NB4 (cell line): ENCODE results near the gene MAN2B1.
"Not testable (repeated sequence)": the region's sequence is repeated elsewhere in the genome, so short reads cannot be mapped to it uniquely, and the experiment has no call there.

Experiments
- DNase-seq: peaks from one replicate; pipeline ENCODE4 v3.0.0; 2010; ENCODE audit warnings: low read depth
- H3K4me3 ChIP-seq: one replicate; pipeline ENCODE4 v1.5.1; 2011; ENCODE audit warnings: mild to moderate bottlenecking, low read depth, low read length, moderate library complexity
- CTCF ChIP-seq: IDR thresholded peaks from one replicate; pipeline ENCODE4 v1.5.1; 2012; ENCODE audit warnings: low read depth, low read length
- MAX ChIP-seq: IDR thresholded peaks from 2 replicates; pipeline ENCODE4 v1.6.1; 2011; ENCODE audit warnings: low read depth, low read length
- MYC ChIP-seq: IDR thresholded peaks from 2 replicates; pipeline ENCODE4 v1.6.1; 2011; ENCODE audit warnings: low read depth, low read length
- POLR2A ChIP-seq: IDR thresholded peaks from 2 replicates; pipeline ENCODE4 v1.6.1; 2011; ENCODE audit warnings: mild to moderate bottlenecking; ENCODE audit not compliant: insufficient read length; ENCODE audit errors: extremely low read depth

Gene MAN2B1

GRCh38 chr19:12706332-12706718 is 39.8 kb upstream of the MAN2B1 start:
- no peak for DNase-seq
- H3K4me3 ChIP-seq = no peak overlapping the region
- TF ChIP-seq MAX = no peak

GRCh38 chr19:12705654-12706331 is 39.3 kb upstream of the MAN2B1 start:
- TF ChIP-seq MYC (no peak), MAX (no peak), CTCF (no peak), POLR2A (no peak)
- H3K4me3 ChIP-seq = no peak overlapping the region
- no peak for DNase-seq

- TF ChIP-seq POLR2A = no peak
- no peak for TF ChIP-seq MAX
- TF ChIP-seq MYC = no peak
- no peak for TF ChIP-seq CTCF
- no peak for DNase-seq
- no peak overlapping the region for H3K4me3 ChIP-seq
Observed at GRCh38 chr19:12705169-12705568, 38.6 kb upstream of the MAN2B1 start.

GRCh38 chr19:12703046-12703445 is 36.5 kb upstream of the MAN2B1 start:
- DNase-seq = peak; percentile 85
- H3K4me3 ChIP-seq = no peak overlapping the region
- TF ChIP-seq MYC (no peak), MAX (no peak), CTCF (no peak), POLR2A (no peak)

GRCh38 chr19:12701596-12702282 is 35.2 kb upstream of the MAN2B1 start:
- H3K4me3 ChIP-seq = no peak overlapping the region
- no peak for TF ChIP-seq MYC
- no peak for TF ChIP-seq POLR2A
- TF ChIP-seq CTCF = no peak
- TF ChIP-seq MAX = no peak
- no peak for DNase-seq

GRCh38 chr19:12698138-12698537 is 31.6 kb upstream of the MAN2B1 start:
- DNase-seq = no peak
- no peak for TF ChIP-seq POLR2A
- H3K4me3 ChIP-seq = no peak overlapping the region

- H3K4me3 ChIP-seq = peak overlapping the region; percentile 81
- DNase-seq = not testable (repeated sequence)
Observed at GRCh38 chr19:12697425-12697824, 30.9 kb upstream of the MAN2B1 start.
